ENCODE measurements around the gene IMMP2L.

Gene IMMP2L

DNA sequence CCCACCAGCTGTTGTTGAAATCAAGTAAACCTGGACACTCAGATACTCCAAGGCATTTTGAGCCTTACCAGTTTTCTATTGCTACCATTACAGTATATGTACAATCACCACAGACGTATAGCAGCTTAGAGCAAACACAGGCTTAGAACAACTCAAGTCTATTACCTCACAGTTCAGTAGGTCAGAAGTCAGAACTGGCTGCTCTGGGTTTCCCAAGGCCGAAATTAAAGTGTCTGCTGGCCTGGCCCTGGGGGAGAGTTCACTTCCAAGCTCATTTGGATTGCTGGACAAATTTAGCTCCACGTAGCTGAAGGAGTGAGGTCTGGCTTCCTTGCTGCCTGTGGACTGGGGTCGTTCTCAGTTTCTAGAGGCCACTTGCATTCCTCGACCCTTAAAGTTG, 731.5 kb downstream of the IMMP2L start:
- DNase-seq (ENCODE audit: low read depth), result no peak
- TF ChIP-seq CTCF (IDR thresholded peaks at IDR 0.05; ENCODE audit: low read length, missing control alignments), result no peak
- no peak overlapping the region for H3K4me3 ChIP-seq (replicated peaks; ENCODE audit: low read depth, low read length)

DNA sequence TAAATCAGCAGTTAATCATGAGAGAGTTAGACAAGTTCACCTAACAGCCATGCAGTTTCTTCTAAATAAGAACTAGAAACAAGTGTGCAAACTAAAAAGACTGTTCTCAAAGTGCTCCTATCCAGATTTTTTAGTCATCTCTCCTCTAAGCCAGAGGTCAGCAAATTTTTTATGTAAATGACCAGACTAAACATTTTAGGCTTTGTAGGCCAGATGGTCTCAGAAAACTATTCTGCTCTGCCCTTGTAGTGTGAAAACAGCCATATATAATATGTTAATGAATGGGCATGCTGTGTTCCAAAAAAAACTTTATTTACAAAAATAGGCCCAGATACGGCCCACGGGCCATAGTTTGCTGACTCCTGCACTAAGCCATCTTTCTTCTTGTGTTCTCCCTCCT, 734.4 kb downstream of the IMMP2L start:
- TF ChIP-seq CTCF (IDR thresholded peaks at IDR 0.05; ENCODE audit: low read length, missing control alignments), result no peak
- DNase-seq (ENCODE audit: low read depth), result no peak

DNA sequence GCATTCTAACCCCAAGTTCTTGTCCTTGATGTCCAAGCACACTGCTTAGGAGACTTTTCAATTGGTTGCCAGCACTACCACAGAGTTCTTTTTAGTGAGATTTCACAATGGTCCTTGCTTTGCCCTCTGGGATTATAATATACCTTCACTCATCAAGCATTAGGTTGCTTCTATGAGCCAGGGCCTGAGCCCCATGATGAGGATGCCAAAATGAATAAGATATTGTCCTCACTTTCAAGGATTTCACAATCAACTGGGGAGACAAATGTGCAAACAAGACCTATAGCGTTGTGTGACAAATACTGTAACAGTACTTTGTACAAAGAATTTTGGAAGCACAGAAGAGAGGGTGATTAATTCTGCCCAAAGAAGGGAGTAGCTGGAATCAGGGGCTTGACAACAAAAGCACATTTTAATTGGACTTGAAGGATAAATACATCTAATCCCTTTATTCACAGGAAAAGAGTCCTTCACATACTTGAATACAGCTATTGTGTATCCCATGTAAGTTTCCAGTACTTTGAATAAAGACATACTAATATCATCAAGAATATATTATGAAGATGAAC, 734.9 kb downstream of the IMMP2L start:
- DNase-seq (ENCODE audit: low read depth), result no peak

More for the DNA sequence above, 734.4 kb downstream of the IMMP2L start:
- H3K4me3 ChIP-seq (replicated peaks; ENCODE audit: low read depth, low read length), result no peak overlapping the region

DNA sequence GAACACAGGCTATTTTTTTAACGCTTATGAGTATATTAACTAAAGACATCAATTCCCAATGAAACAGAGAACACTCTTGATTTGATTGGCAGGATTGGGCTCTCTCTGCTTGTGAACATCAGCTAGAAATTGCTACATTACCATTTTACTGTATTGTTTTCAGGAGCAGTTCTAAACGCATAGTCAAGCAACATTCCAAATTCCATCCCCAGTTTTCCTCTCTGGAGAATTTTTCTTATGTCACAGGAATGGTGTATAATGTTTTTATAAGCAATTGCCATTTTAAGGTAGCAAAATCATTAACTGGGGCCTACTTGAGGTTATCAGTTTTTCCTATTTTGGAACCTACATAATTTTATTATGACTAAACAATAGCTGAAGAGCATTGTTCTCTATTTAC, 748.3 kb downstream of the IMMP2L start:
- H3K4me3 ChIP-seq (replicated peaks; ENCODE audit: low read depth, low read length), result no peak overlapping the region
- no peak for TF ChIP-seq CTCF (IDR thresholded peaks at IDR 0.05; ENCODE audit: low read length, missing control alignments)
- DNase-seq (ENCODE audit: low read depth), result no peak

More for the DNA sequence above, 734.9 kb downstream of the IMMP2L start:
- H3K4me3 ChIP-seq (replicated peaks; ENCODE audit: low read depth, low read length), result no peak overlapping the region
- no peak for TF ChIP-seq CTCF (IDR thresholded peaks at IDR 0.05; ENCODE audit: low read length, missing control alignments)

DNA sequence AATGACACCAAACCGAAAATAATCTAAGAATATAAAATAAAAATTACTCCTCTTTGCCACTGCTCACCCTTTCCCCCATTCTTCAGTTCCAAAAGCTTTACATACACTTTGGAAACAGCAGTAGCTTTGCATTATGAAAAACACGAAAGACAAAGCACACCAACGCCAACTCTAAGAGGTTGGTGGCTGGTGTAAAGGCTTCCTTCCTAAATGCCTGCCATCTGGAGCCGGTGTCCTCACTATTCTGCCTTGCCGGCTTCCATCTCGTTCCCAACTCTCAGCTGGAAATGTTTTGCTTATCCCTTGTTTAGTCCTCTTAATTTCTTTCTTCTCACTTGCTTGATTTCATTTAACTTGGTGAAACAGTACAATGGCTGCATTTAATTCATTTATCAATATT, 752.5 kb downstream of the IMMP2L start:
- H3K4me3 ChIP-seq (replicated peaks; ENCODE audit: low read depth, low read length), result no peak overlapping the region
- no peak for TF ChIP-seq CTCF (IDR thresholded peaks at IDR 0.05; ENCODE audit: low read length, missing control alignments)

DNA sequence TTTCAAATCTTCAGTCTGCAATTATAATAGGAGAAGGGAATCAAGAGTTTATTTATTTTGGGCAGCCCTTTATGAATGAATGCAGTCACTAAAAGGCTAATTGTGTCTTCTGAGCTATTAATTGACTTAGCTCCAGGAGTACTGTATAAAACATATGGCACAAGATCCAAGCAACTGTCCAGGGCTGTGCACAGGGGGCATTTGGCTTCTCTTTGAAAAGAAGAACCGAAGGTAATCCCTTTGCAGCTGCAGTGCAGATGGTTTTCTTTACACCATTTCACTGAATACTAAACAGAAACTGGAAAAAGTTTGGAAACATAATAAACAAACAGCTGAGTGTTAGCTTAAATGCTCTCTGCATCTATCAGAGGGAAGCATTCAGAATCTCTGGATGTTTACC, 753.9 kb downstream of the IMMP2L start:
- H3K4me3 ChIP-seq (replicated peaks; ENCODE audit: low read depth, low read length), result no peak overlapping the region
- no peak for DNase-seq (ENCODE audit: low read depth)
- no peak for TF ChIP-seq CTCF (IDR thresholded peaks at IDR 0.05; ENCODE audit: low read length, missing control alignments)

More for the DNA sequence above, 752.5 kb downstream of the IMMP2L start:
- no peak for DNase-seq (ENCODE audit: low read depth)

DNA sequence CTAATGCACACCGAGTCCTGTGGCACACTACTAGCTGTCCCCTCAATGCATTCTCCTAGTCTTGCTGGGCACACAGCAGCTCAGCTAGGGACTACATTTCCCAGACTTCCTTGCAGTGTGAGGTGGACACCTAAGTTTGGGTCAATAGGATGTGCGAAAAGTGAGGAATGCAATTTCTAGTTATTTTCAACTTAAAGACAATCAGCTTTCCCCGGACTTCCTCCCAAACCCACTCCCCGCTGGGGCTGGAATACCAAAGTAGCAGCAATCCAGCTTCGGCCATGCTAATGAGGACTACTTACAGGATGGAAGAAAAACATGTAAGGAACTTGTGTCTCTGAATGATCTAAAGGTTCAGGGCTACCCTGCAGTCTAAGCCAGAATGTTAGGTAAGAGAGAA, 757.8 kb downstream of the IMMP2L start:
- DNase-seq (ENCODE audit: low read depth), result no peak
- no peak for TF ChIP-seq CTCF (IDR thresholded peaks at IDR 0.05; ENCODE audit: low read length, missing control alignments)
- no peak overlapping the region for H3K4me3 ChIP-seq (replicated peaks; ENCODE audit: low read depth, low read length)

All from fibroblast of pulmonary artery (primary cell).